Measurements from ENCODE around the gene RNF157. TPM values are rescaled to one million over a fixed set of nuclear protein-coding genes. Genes with fewer than 3 reads are reported as not detected.

Gene RNF157
- total RNA-seq: 1 to 10 TPM; 3.1 to 7.8 (median 4.3) TPM

DNA sequence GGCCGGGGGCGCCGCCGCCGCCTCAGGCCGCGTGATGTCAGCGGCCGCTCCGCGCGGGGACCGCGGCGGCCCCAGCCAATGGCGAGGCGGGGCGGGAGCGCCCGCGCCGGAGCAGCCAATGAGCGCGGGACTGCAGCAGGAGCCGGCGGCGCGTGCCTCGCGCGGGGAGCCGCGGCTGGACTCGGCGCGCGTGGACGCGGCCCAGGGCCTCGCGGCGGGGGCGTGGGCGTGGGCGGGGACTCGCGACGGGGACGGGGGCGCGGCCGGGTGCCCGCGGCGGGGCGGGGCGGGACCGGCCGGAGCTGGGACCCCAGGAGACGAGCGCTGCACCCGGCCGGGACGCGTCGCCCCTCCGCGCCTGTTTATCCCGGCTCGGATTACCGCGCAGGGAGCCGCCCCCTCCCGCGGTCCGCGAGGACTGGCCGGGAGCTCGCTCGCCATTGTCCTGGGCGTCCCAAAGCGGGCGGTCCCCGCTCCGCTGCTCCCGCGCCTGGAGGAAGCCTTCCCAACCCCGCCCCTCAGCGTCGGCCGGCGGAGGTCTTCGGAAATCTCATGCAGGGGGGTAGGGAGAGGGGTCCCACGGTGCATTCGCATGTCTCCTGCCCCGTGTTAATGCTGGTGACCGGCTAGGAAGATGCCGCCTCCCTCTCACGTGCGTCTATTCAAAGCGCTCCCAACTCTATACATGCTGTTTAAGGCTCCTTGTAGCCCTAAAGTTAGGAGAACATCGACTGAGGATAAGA lies at the start of gene RNF157:
RNF157 (minus strand) TSS at position 33 of the 743 bp plus-strand sequence. CDS start 253 bp downstream, outside the sequence.
- Histone ChIP-seq H3K27me3 (no peaks in the 10 kb centered on the region), H3K4me3 (peak within 1 kb of the TSS; percentile 43 to 71 (median 66)), H3K9me3 (no peaks in the 10 kb centered on the region), H3K27ac (peak within 1 kb of the TSS; percentile 28 to 52), H3K36me3 (no peaks in the 10 kb centered on the region), H3K4me1 (peaks cover 0 to 4% of the 10 kb centered on the region in 2 donors)
- intact Hi-C loops (cut with DNase I; ENCODE audit: low total_unique reads): no loop called here
- peak in 1 of 2 donors; percentile 30 for DNase-seq (ENCODE audit: low spot score in 2 of 2)
- TF ChIP-seq POLR2A (IDR thresholded peaks at IDR 0.05) (no peak), POLR2AphosphoS5 (IDR thresholded peaks at IDR 0.05) (peak in 2 of 3 donors; percentile 19 to 44)
- TF ChIP-seq, protein P1, sequence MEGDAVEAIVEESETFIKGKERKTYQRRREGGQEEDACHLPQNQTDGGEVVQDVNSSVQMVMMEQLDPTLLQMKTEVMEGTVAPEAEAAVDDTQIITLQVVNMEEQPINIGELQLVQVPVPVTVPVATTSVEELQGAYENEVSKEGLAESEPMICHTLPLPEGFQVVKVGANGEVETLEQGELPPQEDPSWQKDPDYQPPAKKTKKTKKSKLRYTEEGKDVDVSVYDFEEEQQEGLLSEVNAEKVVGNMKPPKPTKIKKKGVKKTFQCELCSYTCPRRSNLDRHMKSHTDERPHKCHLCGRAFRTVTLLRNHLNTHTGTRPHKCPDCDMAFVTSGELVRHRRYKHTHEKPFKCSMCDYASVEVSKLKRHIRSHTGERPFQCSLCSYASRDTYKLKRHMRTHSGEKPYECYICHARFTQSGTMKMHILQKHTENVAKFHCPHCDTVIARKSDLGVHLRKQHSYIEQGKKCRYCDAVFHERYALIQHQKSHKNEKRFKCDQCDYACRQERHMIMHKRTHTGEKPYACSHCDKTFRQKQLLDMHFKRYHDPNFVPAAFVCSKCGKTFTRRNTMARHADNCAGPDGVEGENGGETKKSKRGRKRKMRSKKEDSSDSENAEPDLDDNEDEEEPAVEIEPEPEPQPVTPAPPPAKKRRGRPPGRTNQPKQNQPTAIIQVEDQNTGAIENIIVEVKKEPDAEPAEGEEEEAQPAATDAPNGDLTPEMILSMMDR (IDR thresholded peaks at IDR 0.05): no peak

DNA sequence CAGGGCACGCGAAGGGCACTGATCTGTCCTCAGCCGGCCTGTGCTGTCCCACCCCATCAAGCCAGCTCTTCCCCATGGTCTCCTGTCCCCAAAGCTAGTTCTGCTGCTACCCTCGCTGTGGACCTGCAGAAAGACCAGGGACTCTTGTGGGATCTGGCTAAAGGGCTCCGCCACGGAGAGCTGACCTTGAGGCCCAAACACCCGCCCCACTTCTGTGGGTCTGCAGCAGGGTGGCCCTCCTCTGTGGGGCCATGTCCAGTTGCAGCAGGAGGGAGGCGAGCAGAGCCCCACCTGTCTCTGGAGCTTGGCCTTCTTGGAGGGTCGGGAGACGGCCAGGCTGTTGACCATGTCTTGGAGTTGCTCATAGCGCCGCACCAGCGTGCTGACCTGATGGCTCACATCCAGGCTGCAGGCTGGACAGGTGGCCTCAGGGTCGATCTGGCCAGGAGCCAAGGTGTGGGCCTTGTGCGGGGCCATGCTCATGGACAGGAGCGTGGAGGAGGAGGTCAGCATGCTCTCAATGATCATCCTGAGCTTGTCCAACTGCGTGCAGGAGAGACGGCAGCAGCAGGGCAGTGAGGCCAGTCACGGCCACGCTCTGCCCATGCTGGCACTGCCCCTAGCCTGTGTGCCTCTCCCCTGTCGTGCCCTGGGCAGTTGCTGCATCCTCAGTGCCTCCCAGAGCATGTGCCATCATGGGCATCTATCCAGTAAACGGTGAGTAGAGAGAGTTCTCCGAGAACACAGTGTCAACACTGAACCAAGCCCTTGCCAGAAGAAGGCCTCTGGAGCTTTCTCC lies 41.5 kb upstream of the RNF157 start:
- H3K27ac ChIP-seq: no peak overlapping the region

DNA sequence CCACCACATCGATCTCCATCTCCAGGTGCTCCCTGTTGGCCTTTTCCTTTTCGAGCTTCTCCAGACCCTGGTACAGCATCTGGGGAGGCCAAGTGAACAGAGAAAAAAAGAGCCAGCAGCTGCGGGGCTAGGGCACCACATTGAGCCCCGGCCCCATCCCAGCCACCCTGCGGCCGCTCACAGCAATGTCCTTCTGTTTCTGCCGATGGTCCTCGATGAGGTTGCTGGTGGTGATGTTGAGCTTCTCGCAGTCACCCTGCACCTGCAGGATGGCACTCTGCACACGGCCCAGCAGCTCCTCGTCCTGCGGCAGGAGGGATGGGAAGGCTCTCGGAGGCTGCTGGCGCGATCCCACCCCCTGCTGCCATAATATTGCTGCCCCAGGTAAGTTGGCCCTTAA lies 40.4 kb upstream of the RNF157 start:
- intact Hi-C loops (cut with DNase I; ENCODE audit: low total_unique reads): no loop called here
- TF ChIP-seq, protein P1 (IDR thresholded peaks at IDR 0.05): no peak
- TF ChIP-seq POLR2AphosphoS5 (IDR thresholded peaks at IDR 0.05) (no peak), POLR2A (IDR thresholded peaks at IDR 0.05) (no peak)
- H3K27ac ChIP-seq: no peak overlapping the region
- H3K27me3 ChIP-seq: no peaks in the 10 kb centered on the region
- DNase-seq (ENCODE audit: low spot score in 2 of 2): no peak
- peaks cover 0 to 6% of the 10 kb centered on the region in 2 donors for H3K4me1 ChIP-seq
- H3K4me3 ChIP-seq: no peak overlapping the region
- no peaks in the 10 kb centered on the region for H3K9me3 ChIP-seq
- no peaks in the 10 kb centered on the region for H3K36me3 ChIP-seq

More for the DNA sequence above, 41.5 kb upstream of the RNF157 start:
- DNase-seq (ENCODE audit: low spot score in 2 of 2): no peak
- Histone ChIP-seq H3K4me3 (no peak overlapping the region), H3K27me3 (no peaks in the 10 kb centered on the region), H3K9me3 (no peaks in the 10 kb centered on the region), H3K4me1 (peaks cover 0 to 3% of the 10 kb centered on the region in 2 donors), H3K36me3 (no peaks in the 10 kb centered on the region)
- intact Hi-C loops (cut with DNase I; ENCODE audit: low total_unique reads): no loop called here
- TF ChIP-seq POLR2A (IDR thresholded peaks at IDR 0.05): no peak
- TF ChIP-seq, protein P1 (IDR thresholded peaks at IDR 0.05): no peak
- TF ChIP-seq POLR2AphosphoS5 (IDR thresholded peaks at IDR 0.05): no peak

DNA sequence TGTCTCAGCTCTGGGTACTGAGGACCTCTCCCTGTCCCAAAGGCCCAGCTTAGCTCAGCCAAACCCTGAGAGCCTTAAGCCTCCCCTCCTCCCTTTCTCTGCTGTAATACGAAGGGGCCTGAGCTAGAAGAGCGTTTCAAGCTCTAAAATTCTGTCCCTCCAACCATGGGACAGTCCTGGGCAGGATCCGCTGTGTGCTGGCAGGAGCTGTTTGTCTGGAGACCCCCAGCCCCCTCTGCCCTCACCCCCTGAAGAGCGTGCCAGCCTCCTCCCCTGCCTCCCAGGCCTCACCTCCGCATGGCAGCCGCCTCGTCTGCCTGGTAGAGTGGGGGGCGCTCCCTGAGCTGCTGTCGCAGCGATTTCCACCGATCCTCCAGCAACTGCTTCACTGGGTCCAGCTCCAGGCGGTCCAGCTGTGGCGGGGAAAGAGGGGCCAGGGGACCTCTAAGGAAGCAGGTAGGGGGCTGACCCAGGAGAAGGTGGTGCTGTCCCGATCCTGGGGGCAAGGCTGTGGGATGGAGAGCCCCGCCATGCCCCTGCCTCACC lies 39.5 kb upstream of the RNF157 start:
- Histone ChIP-seq H3K27me3 (no peaks in the 10 kb centered on the region), H3K36me3 (no peaks in the 10 kb centered on the region)
- no peak for DNase-seq (ENCODE audit: low spot score in 2 of 2)

More for the DNA sequence above, 39.5 kb upstream of the RNF157 start:
- Histone ChIP-seq H3K4me3 (no peak overlapping the region), H3K4me1 (peaks cover 0 to 6% of the 10 kb centered on the region in 2 donors), H3K27ac (no peak overlapping the region), H3K9me3 (no peaks in the 10 kb centered on the region)
- TF ChIP-seq POLR2AphosphoS5 (IDR thresholded peaks at IDR 0.05): no peak
- TF ChIP-seq POLR2A (IDR thresholded peaks at IDR 0.05): no peak
- TF ChIP-seq, protein P1 (IDR thresholded peaks at IDR 0.05): no peak
- intact Hi-C loops (cut with DNase I; ENCODE audit: low total_unique reads): no loop called here
